Cardiac muscle cell (in vitro differentiated cells and primary cell): ENCODE results near the gene GPR84. TPM values are rescaled to one million over a fixed set of nuclear protein-coding genes. Genes with fewer than 3 reads are reported as not detected.

ENCODE experiments used
- DNase-seq, 2 donors: peaks; one replicate each; pipeline versions ENCODE4 v3.0.0 to v3.0.0-alpha.2; 2010 to 2017; ENCODE audit warnings: low read depth in 1 of 2, low spot score in 1 of 2
- H3K27ac ChIP-seq: fragments of 200-600 bp; sonication (generic); 2 replicates; pipeline ENCODE4 v1.5.1; 2016
- H3K27me3 ChIP-seq: fragments of 200-600 bp; sonication (generic); 2 replicates; pipeline ENCODE4 v1.6.0; 2016; ENCODE audit warnings: control low read depth
- H3K36me3 ChIP-seq: fragments of 200-600 bp; sonication (generic); 2 replicates; pipeline ENCODE4 v1.5.1; 2016; ENCODE audit warnings: control low read depth
- H3K4me1 ChIP-seq: fragments of 200-600 bp; sonication (generic); 2 replicates; pipeline ENCODE4 v1.8.1; 2017; ENCODE audit warnings: low read depth, mild to moderate bottlenecking, mixed run types
- H3K4me3 ChIP-seq: fragments of 200-600 bp; sonication (generic); 2 replicates; pipeline ENCODE4 v1.5.1; 2016; ENCODE audit warnings: mild to moderate bottlenecking
- H3K9me3 ChIP-seq: fragments of 200-600 bp; sonication (generic); 2 replicates; pipeline ENCODE4 v1.5.1; 2017; ENCODE audit warnings: low read depth, mild to moderate bottlenecking, control low read depth
- CTCF ChIP-seq: IDR thresholded peaks from 2 replicates; pipeline ENCODE4 v1.5.1; 2012; ENCODE audit warnings: low read depth, mild to moderate bottlenecking, low read length
- polyA plus RNA-seq: library from polyadenylated mRNA; unstranded; fragments of >200 nt; fragmentation: Nextera tagmentation; extraction: Ambion mirVana; gene quantifications from 2 replicates; pipeline ENCODE4 v1.2.1, GENCODE V29; 2016
- total RNA-seq: library from RNA; depleted of rRNA; stranded (reverse); fragments of >200 nt; gene quantifications from 2 replicates; pipeline ENCODE4 v1.2.3, GENCODE V29; 2016

The GPR84 gene
- total and polyA plus RNA-seq, 2 experiments from 2014 or later, result 0.09 TPM; not detected in 1

GRCh38 chr12:54409267-54409666 lies 45.0 kb upstream of the GPR84 start:
- H3K4me3 ChIP-seq, result no peak overlapping the region
- TF ChIP-seq CTCF, result no peak
- H3K36me3 ChIP-seq, result peaks cover 28% of the 10 kb centered on the region
- no peaks in the 10 kb centered on the region for H3K27me3 ChIP-seq
- DNase-seq, result no peak
- no peaks in the 10 kb centered on the region for H3K9me3 ChIP-seq
- H3K4me1 ChIP-seq, result no peaks in the 10 kb centered on the region
- H3K27ac ChIP-seq, result no peak overlapping the region

- no peak for TF ChIP-seq CTCF
- H3K27me3 ChIP-seq, result no peaks in the 10 kb centered on the region
- H3K36me3 ChIP-seq, result peaks cover 41% of the 10 kb centered on the region
- H3K4me3 ChIP-seq, result no peak overlapping the region
- H3K4me1 ChIP-seq, result no peaks in the 10 kb centered on the region
- H3K27ac ChIP-seq, result no peak overlapping the region
- no peaks in the 10 kb centered on the region for H3K9me3 ChIP-seq
- no peak for DNase-seq
Measured at GRCh38 chr12:54407183-54407905, 43.1 kb upstream of the GPR84 start.

GRCh38 chr12:54405573-54405972 lies 41.3 kb upstream of the GPR84 start:
- peaks cover 49% of the 10 kb centered on the region for H3K36me3 ChIP-seq
- H3K27me3 ChIP-seq, result no peaks in the 10 kb centered on the region
- no peak overlapping the region for H3K27ac ChIP-seq
- no peaks in the 10 kb centered on the region for H3K9me3 ChIP-seq
- H3K4me1 ChIP-seq, result no peaks in the 10 kb centered on the region
- no peak for TF ChIP-seq CTCF
- H3K4me3 ChIP-seq, result no peak overlapping the region
- DNase-seq, result no peak

DNA sequence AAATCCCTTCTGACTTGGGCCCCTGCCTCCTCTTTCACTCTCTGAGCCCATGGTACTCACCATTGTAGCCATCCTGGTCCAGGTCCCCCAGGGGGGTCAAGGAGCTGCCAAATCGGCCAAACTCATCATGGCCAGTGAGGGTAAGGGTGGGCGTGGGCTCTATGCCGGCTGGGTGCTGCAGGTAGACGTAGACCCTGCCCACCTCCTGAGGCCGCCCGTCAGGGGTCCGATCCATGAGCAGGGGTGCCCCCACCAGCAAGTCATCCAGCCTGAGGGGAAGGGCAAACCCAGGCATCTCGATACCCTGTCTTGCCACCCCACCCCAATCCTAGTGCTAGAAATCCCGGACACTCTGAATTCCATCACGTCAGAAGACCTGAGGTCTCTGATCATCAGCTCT lies 40.8 kb upstream of the GPR84 start:
- Histone ChIP-seq H3K4me3 (no peak overlapping the region), H3K36me3 (peaks cover 52% of the 10 kb centered on the region), H3K4me1 (no peaks in the 10 kb centered on the region), H3K27me3 (no peaks in the 10 kb centered on the region), H3K9me3 (no peaks in the 10 kb centered on the region), H3K27ac (no peak overlapping the region)
- no peak for TF ChIP-seq CTCF
- DNase-seq, result no peak

GRCh38 chr12:54404061-54405004 lies 40.0 kb upstream of the GPR84 start:
- peak; percentile 95 for TF ChIP-seq CTCF
- Histone ChIP-seq H3K27ac (no peak overlapping the region), H3K27me3 (no peaks in the 10 kb centered on the region), H3K36me3 (peaks cover 52% of the 10 kb centered on the region), H3K4me1 (no peaks in the 10 kb centered on the region), H3K9me3 (no peaks in the 10 kb centered on the region), H3K4me3 (no peak overlapping the region)
- DNase-seq, result peak; percentile 76 to 82
